HCEC 1CT (cell line): Measurements from ENCODE around the gene CTSD.
"Not testable (repeated sequence)": the region's sequence is repeated elsewhere in the genome, so short reads cannot be mapped to it uniquely, and the experiment has no call there.

ENCODE experiments used
- DNase-seq: peaks from one replicate; pipeline ENCODE4 v3.0.0-alpha.2; 2017

CTSD gene

GRCh38 chr11:1782031-1782590, 18.4 kb upstream of the CTSD start:
- DNase-seq: no peak

GRCh38 chr11:1781593-1781975, 17.9 kb upstream of the CTSD start:
- DNase-seq: no peak

- DNase-seq: no peak
These were observed 17.2 kb upstream of the CTSD start for GRCh38 chr11:1780700-1781592.

GRCh38 chr11:1779806-1780699, 16.3 kb upstream of the CTSD start:
- DNase-seq: no peak

- no peak for DNase-seq
These were observed 15.5 kb upstream of the CTSD start for GRCh38 chr11:1779034-1779805.

- DNase-seq: no peak
These were observed 14.6 kb upstream of the CTSD start for GRCh38 chr11:1778141-1778911.

GRCh38 chr11:1777737-1778136, 14.0 kb upstream of the CTSD start:
- DNase-seq: no peak

- no peak for DNase-seq
These were observed 13.4 kb upstream of the CTSD start for GRCh38 chr11:1776944-1777715.

- no peak for DNase-seq
These were observed 12.7 kb upstream of the CTSD start for GRCh38 chr11:1776331-1776851.

GRCh38 chr11:1774886-1775285, 11.2 kb upstream of the CTSD start:
- DNase-seq: no peak

GRCh38 chr11:1773994-1774550, 10.3 kb upstream of the CTSD start:
- no peak for DNase-seq

- no peak for DNase-seq
These were observed 9.6 kb upstream of the CTSD start for GRCh38 chr11:1773131-1773993.

- peak; percentile 90 for DNase-seq
These were observed 8.8 kb upstream of the CTSD start for GRCh38 chr11:1772270-1773130.

- DNase-seq: peak; percentile 56
These were observed 8.0 kb upstream of the CTSD start for GRCh38 chr11:1771700-1772099.

GRCh38 chr11:1771273-1771672, 7.5 kb upstream of the CTSD start:
- no peak for DNase-seq

GRCh38 chr11:1770528-1770927, 6.8 kb upstream of the CTSD start:
- DNase-seq: no peak

GRCh38 chr11:1770061-1770460, 6.3 kb upstream of the CTSD start:
- no peak for DNase-seq

GRCh38 chr11:1769304-1769936, 5.7 kb upstream of the CTSD start:
- DNase-seq: not testable (repeated sequence)
